Kidney epithelial cell (primary cell): ENCODE data around the gene RPN1. TPM values are rescaled to one million over a fixed set of nuclear protein-coding genes. Genes with fewer than 3 reads are reported as not detected.

Experiments used
- DNase-seq: peaks from one replicate; pipeline ENCODE4 v3.0.0-alpha.2; 2010; ENCODE audit warnings: low read depth
- H3K27me3 ChIP-seq: 2 replicates; pipeline ENCODE4 v1.6.0; 2011; ENCODE audit warnings: low read length; ENCODE audit not compliant: control insufficient read depth, insufficient read depth
- H3K36me3 ChIP-seq: 2 replicates; pipeline ENCODE4 v1.5.1; 2011; ENCODE audit warnings: low read length; ENCODE audit not compliant: control insufficient read depth, insufficient read depth
- H3K4me3 ChIP-seq: 2 replicates; pipeline ENCODE4 v1.5.1; 2011; ENCODE audit warnings: low read depth, mild to moderate bottlenecking, control low read depth, low read length
- total RNA-seq: library from RNA; depleted of rRNA; stranded (reverse); fragments of >200 nt; gene quantifications from 2 replicates; pipeline ENCODE4 v1.2.3, GENCODE V29; 2015
- TF ChIP-seq, protein P1 (sequence below): IDR thresholded peaks from 2 replicates; pipeline ENCODE4 v1.5.1; 2011; ENCODE audit warnings: mild to moderate bottlenecking, moderate library complexity, low read length, control low read depth, inconsistent platforms; ENCODE audit not compliant: insufficient read depth, poor library complexity, severe bottlenecking

The RPN1 gene
- total RNA-seq, 1 donor from 2014 or later: 362 TPM

DNA sequence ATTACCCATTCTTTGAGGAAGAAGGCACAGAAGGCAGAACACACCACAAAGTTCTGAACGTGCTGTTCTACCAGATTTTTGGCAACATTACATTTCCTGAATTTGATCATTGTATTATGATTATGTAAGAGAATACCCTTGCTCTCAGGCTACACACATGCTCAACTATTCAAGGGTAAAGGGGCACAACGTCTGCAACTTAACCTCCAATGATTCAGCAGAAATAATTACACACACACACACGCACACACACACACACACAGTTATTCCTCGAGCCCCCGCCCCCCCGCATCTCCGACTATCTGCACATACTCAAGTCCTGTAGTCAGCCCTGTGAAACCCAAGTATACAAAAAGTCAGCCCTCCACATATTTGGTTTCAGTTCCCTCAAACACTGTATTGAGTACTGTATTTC, 26.8 kb downstream of the RPN1 start:
- Histone ChIP-seq H3K4me3 (no peak overlapping the region), H3K36me3 (peaks cover 10% of the 10 kb centered on the region), H3K27me3 (no peaks in the 10 kb centered on the region)
- no peak for DNase-seq
- TF ChIP-seq, protein P1, sequence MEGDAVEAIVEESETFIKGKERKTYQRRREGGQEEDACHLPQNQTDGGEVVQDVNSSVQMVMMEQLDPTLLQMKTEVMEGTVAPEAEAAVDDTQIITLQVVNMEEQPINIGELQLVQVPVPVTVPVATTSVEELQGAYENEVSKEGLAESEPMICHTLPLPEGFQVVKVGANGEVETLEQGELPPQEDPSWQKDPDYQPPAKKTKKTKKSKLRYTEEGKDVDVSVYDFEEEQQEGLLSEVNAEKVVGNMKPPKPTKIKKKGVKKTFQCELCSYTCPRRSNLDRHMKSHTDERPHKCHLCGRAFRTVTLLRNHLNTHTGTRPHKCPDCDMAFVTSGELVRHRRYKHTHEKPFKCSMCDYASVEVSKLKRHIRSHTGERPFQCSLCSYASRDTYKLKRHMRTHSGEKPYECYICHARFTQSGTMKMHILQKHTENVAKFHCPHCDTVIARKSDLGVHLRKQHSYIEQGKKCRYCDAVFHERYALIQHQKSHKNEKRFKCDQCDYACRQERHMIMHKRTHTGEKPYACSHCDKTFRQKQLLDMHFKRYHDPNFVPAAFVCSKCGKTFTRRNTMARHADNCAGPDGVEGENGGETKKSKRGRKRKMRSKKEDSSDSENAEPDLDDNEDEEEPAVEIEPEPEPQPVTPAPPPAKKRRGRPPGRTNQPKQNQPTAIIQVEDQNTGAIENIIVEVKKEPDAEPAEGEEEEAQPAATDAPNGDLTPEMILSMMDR: no peak

GRCh38 chr3:128621931-128622330, 28.7 kb downstream of the RPN1 start:
- TF ChIP-seq, protein P1: no peak
- no peaks in the 10 kb centered on the region for H3K27me3 ChIP-seq
- no peak overlapping the region for H3K4me3 ChIP-seq
- H3K36me3 ChIP-seq: peaks cover 10% of the 10 kb centered on the region
- DNase-seq: no peak

DNA sequence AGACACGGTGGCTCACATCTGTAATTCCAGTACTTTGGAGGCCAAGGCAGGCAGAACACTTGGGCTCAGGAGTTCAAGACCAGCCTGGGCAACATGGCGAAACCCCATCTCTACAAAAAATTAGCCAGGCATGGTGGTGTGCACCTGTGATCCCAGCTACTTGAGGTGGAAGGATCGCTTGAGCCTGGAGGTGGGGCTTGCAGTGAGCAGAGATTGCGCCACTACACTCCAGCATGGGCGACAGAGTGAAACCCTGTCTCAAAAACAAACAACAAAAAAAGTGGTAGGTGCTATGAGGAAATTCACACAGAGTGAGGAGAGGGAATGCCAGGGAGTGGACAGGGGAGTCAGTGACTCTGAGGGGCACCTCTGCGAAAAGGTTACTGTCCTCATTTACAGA, 29.4 kb downstream of the RPN1 start:
- H3K27me3 ChIP-seq: no peaks in the 10 kb centered on the region
- H3K4me3 ChIP-seq: no peak overlapping the region
- no peak for DNase-seq
- H3K36me3 ChIP-seq: peaks cover 8% of the 10 kb centered on the region
- TF ChIP-seq, protein P1: no peak

- H3K4me3 ChIP-seq: no peak overlapping the region
- peaks cover 8% of the 10 kb centered on the region for H3K36me3 ChIP-seq
- no peaks in the 10 kb centered on the region for H3K27me3 ChIP-seq
- no peak for DNase-seq
- TF ChIP-seq, protein P1: peak; percentile 9
Observed at GRCh38 chr3:128620268-128620691, 30.3 kb downstream of the RPN1 start.

DNA sequence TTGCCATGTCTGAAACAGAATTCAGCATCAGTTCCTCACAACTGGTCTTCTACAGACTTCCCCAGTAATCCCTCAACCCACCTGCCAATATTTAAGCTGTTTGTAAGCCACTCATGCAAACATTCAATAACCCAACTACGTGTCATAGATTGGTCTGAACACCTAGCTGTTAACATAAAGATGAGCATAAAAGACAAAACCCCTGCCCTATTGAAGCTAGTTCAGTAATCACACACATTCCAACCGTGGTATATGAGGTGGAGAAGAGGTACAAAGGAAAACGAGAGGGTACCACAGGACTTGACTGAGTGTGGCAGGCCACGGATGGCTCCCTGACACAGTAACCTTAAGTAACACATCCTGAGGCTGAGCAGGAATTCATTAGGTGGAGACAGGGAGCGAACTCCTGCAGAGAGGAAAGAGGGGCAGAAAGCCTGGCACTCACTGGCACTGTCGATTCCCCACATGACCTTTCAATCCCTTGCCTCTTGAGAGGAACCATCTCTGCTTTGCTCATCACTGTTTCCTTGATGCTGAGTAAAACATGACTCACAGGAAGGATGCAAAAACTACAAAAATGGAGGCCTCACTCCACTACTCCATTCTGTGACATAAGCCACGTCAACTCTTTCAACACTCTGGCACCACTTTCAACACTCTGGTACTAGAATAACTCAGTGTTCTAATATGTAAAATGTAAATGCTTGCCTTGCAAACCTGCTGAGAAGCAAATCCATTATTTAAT, 31.3 kb downstream of the RPN1 start:
- Histone ChIP-seq H3K4me3 (no peak overlapping the region), H3K36me3 (peaks cover 8% of the 10 kb centered on the region), H3K27me3 (no peaks in the 10 kb centered on the region)
- DNase-seq: peak; percentile 26
- TF ChIP-seq, protein P1: no peak

GRCh38 chr3:128618398-128618726, 32.3 kb downstream of the RPN1 start:
- no peak for DNase-seq
- TF ChIP-seq, protein P1: no peak
- H3K4me3 ChIP-seq: peak overlapping the region; percentile 66
- peaks cover 8% of the 10 kb centered on the region for H3K36me3 ChIP-seq
- H3K27me3 ChIP-seq: no peaks in the 10 kb centered on the region
